GM12874 (cell line): ENCODE measurements around the gene TMEM52B.

Source experiments
- TF ChIP-seq, protein P1 (sequence below): IDR thresholded peaks from 2 replicates; pipeline ENCODE4 v1.5.1; 2011; ENCODE audit warnings: low read depth, mild to moderate bottlenecking, control low read depth, low read length, moderate library complexity; ENCODE audit not compliant: insufficient read depth

The TMEM52B gene

DNA sequence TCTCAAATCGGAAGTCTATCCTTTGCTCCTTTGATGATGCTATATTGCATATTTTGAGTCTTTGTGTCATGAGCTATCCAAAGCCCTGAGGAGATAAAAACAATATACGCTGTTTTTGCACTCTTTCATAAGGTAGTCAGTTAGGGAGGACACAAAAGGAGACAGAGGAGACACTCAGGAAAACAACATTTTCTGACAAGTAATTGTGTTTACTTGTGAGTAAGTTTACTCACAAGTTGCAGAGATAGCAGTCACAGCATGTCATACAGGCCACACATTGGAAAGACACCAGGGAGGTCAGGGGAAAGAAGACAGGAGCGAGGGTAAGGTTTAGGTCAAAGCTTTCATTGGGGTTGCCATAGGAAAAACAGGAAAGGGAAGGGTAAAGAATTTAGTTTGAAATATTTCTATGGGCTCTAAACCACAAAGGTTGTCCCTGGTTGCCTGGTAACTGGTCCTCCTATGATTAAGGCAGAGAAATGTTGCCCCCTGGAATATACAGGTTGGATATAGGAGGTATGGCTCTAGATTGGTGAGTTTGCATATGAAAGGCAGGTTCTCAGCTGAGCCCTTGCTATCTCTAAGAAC is 26.5 kb downstream of the TMEM52B start:
- TF ChIP-seq, protein P1, sequence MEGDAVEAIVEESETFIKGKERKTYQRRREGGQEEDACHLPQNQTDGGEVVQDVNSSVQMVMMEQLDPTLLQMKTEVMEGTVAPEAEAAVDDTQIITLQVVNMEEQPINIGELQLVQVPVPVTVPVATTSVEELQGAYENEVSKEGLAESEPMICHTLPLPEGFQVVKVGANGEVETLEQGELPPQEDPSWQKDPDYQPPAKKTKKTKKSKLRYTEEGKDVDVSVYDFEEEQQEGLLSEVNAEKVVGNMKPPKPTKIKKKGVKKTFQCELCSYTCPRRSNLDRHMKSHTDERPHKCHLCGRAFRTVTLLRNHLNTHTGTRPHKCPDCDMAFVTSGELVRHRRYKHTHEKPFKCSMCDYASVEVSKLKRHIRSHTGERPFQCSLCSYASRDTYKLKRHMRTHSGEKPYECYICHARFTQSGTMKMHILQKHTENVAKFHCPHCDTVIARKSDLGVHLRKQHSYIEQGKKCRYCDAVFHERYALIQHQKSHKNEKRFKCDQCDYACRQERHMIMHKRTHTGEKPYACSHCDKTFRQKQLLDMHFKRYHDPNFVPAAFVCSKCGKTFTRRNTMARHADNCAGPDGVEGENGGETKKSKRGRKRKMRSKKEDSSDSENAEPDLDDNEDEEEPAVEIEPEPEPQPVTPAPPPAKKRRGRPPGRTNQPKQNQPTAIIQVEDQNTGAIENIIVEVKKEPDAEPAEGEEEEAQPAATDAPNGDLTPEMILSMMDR = no peak

DNA sequence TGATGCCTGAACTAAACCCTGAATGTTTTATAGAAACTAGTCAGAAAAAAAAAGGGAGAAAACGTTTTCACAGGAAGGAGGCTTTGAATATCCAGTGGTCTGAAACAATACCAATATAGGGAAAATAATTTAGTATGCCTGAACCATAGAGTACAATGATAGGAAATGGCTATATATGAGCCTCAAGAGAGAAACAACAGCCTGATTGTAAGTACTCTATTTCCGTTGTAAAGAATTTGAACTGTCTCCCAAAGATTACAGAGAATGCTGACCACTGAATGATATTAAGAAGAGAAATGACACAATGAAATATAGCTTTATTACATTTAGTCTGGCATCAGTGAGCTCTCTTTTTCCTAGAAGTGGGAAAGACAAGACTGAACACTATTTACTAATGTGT is 28.3 kb downstream of the TMEM52B start:
- TF ChIP-seq, protein P1 = no peak

DNA sequence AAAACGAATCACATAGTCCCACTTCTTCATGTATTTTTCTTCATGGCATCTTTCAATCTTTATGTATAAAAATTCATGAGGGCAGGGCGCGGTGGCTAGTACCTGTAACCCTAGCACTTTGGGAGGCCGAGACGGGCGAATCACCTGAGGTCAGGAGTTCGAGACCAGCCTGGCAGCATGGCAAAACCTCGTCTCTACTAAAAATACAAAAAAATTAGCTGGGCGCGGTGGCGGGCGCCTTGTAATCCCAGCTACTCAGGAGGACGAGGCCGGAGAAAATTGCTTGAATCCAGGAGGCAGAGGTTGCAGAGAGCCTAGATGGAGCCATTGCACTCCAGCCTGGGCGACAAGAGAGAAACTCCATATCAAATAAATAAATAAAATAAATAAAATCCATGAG is 31.4 kb downstream of the TMEM52B start:
- TF ChIP-seq, protein P1 = no peak

DNA sequence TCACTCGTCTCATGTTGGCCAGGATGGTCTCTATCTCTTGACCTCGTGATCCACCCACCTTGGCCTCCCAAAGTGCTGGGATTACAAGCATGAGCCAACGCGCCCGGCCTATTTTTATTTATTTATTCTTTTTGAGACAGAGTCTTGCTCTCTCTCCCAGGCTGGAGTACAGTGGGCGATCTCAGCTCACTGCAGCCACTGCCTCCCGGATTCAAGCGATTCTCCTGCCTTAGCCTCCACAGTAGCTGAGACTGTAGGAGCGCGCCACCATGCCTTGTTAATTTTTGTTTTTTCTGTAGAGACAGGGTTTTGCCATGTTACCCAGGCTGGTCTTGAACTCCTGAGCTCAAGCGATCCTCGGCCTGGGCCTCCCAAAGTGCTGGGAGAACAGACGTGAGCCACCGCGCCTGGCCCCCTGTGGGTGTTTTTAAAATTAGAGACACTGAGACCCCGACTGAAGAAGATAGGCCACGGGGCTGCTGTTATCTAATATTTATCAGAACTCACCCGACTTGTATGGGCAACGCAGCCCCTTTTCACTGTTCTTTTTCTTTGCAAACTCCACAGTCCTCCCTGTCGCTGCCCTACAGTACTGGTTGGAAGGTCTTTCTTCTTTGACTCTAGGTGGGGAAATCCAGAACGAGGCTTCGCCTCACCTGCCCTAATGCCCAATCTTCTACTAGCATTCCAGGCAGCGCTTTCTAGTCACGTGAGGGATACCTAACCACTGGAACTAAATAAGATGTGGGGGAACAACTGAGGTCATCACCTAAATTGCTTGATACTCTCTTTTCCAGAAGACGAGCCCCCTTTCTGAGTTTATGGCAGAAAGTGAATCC is 32.5 kb downstream of the TMEM52B start:
- TF ChIP-seq, protein P1 = no peak

DNA sequence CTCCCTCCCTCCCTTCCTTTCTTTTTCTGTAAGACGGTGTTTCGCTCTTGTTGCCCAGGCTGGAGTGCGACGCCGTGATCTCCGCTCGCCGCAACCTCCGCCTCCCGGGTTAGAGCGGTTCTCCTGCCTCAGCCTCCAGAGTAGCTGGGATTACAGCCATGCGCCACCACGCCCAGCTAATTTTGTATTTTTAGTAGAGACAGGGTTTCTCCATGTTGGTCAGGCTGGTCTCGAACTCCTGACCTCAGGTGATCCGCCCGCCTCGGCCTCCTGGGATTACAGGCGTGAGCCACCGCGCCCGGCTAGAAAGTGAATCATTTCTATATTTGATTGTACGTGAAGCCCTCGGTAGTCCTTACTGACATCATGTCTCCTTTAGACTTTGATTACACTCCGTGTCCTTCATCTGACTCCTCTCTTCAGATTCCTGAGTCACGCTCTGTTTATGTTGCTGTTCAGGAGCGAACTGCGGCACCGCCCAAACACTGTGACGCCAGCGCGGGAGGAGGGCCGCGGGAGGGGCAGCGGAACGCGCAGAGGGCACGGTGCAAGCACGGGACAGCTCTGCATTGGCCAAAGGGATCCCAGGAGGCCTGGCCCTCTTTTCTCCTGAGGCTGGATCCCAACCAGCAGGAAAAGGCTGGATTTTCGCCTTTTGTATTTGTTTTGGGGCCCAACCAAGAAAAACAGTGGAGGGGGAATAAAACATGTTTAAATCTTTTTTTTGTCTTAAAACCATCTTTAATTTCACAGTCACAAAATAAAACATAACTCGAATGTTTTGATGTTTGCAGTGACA is 33.3 kb downstream of the TMEM52B start:
- TF ChIP-seq, protein P1 = no peak

DNA sequence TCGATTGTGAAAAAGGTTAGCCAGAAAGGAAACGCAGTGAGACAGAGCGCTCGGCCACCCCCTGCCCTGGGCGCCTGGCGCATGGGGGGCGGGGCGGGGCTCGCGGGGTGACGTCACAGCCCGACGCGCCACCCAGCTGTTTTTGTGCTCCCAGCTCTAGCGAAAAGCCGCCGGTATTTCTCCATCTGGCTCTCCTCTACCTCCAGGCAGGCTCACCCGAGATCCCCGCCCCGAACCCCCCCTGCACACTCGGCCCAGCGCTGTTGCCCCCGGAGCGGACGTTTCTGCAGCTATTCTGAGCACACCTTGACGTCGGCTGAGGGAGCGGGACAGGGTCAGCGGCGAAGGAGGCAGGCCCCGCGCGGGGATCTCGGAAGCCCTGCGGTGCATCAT is 33.9 kb downstream of the TMEM52B start, which contains the start of gene GABARAPL1:
GABARAPL1 (plus strand) TSS at position 139 of the 393 bp plus-strand sequence; CDS start at position 392, 253 bp downstream.
- TF ChIP-seq, protein P1 = no peak
